ENCODE data around the gene SEC22A.

SEC22A gene

DNA sequence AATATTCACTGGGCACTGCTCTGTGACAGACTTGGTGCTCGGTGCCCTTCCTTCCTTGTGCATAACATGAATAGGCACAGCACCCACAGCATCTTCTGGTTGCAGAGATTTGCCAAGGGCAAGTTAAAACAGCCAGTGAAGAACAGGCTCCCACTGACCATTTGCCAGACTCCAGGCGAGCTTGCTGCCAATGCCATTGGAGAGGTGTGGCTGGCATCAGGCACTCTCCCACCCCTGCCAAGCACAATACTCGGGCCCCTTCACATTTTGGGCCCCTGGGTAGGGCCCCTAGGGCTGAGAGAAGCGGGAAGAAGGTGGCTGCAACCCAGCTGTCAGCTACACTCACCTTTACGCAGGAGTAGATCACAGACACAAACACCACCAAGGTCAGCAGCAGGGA is 112.1 kb downstream of the SEC22A start:
- H3K27me3 ChIP-seq (ENCODE audit: control insufficient read depth, insufficient read depth, low read length) = no peaks in the 10 kb centered on the region
- peaks cover 28% of the 10 kb centered on the region for H3K4me1 ChIP-seq (ENCODE audit: control insufficient read depth, insufficient read depth, low read length)
- peaks cover 2% of the 10 kb centered on the region for H3K36me3 ChIP-seq (ENCODE audit: control insufficient read depth, insufficient read depth, low read length)
- H3K4me3 ChIP-seq (ENCODE audit: low read depth, low read length) = peak overlapping the region; percentile 20
- peak overlapping the region; percentile 74 for H3K9ac ChIP-seq (ENCODE audit: low read depth, low read length)
- no peaks in the 10 kb centered on the region for H3K9me3 ChIP-seq (ENCODE audit: control insufficient read depth, insufficient read depth, low read length)

DNA sequence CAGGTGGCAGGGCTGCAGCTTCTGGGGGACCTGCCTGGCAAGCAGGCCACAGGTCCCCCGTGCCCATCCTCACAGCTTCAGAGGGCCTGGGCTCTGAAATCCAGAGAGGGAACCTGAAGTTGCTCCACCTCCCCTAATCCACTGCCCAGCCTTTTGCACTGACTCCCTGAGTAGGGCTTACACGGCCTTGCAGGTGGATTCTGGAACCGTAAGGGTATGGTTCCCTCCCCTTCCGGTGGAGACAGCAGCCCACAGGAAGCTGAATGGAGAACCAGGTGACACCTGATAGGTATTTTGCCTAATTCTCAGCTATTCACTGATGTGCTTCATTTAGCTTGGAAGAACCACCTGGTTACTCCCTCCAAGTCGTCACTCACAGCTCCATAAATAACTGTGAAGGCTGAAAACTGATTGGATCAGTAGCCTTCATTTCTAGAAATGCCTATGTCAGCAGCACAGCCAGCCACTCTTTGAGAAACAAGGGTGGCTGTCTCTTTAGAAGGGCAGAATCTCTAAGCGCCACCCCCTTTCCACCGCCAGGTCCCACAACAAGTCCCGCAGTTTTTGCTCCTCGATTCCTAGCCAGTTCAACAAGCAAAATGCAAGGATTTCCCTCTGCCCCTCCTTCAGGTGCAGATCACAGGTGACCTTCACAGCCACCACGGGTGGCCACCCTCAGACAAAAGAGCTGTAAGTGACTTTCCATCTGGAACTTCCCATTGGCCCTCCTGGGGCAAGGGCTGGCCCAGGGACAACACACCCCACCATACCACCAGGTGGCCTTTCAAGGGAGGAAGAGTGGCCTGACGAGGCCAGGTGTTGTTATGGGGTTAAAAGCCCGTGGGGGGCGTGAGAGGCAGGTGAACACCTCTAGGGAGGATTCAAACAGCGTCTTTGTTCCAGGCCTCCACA is 112.9 kb downstream of the SEC22A start:
- Histone ChIP-seq H3K27me3 (ENCODE audit: control insufficient read depth, insufficient read depth, low read length) (no peaks in the 10 kb centered on the region), H3K4me3 (ENCODE audit: low read depth, low read length) (peak overlapping the region; percentile 20), H3K9ac (ENCODE audit: low read depth, low read length) (peak overlapping the region; percentile 74), H3K9me3 (ENCODE audit: control insufficient read depth, insufficient read depth, low read length) (no peaks in the 10 kb centered on the region), H3K4me1 (ENCODE audit: control insufficient read depth, insufficient read depth, low read length) (peaks cover 32% of the 10 kb centered on the region), H3K36me3 (ENCODE audit: control insufficient read depth, insufficient read depth, low read length) (peaks cover under 1% of the 10 kb centered on the region)

DNA sequence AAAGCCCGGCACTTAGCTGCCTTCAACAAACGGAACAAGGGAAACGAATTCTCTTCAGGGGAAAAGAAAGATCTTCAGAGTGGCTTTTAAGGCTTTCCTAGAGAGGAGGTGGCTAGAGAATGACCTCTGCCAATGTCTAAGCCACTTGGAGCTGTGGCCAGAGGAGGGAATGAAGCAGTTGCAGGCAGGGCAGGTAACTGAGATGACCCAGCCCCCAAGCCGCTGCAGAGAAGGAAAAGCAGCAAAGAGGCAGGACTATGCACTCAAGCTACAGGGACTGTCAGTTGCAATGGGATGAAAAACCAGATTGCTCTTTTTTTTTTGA is 113.5 kb downstream of the SEC22A start:
- peak overlapping the region; percentile 38 for H3K9ac ChIP-seq (ENCODE audit: low read depth, low read length)

DNA sequence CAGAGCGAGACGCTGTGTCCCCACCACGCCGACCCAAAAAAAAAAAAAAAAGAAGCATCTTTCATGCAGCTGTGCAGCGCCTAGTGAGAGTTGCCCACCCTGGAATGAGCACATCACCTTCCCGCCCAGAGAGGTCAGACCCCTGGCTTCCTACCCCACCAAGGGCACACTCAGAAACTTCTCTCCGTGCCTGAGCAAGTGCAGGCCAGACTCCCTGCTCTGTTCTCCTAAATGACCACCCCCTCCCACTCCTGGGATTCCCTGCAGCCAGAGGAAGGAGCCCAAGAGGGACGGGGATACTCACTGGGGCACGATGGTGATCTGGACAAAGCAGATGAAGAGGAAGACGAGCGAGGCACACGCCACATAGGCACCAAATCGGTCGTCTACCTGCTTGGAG is 116.0 kb downstream of the SEC22A start:
- H3K9ac ChIP-seq (ENCODE audit: low read depth, low read length) = no peak overlapping the region
- H3K4me3 ChIP-seq (ENCODE audit: low read depth, low read length) = no peak overlapping the region
- no peaks in the 10 kb centered on the region for H3K9me3 ChIP-seq (ENCODE audit: control insufficient read depth, insufficient read depth, low read length)
- H3K4me1 ChIP-seq (ENCODE audit: control insufficient read depth, insufficient read depth, low read length) = peaks cover 32% of the 10 kb centered on the region
- no peaks in the 10 kb centered on the region for H3K36me3 ChIP-seq (ENCODE audit: control insufficient read depth, insufficient read depth, low read length)
- H3K27me3 ChIP-seq (ENCODE audit: control insufficient read depth, insufficient read depth, low read length) = no peaks in the 10 kb centered on the region

More for the DNA sequence above, 113.5 kb downstream of the SEC22A start:
- H3K9me3 ChIP-seq (ENCODE audit: control insufficient read depth, insufficient read depth, low read length) = no peaks in the 10 kb centered on the region
- no peak overlapping the region for H3K4me3 ChIP-seq (ENCODE audit: low read depth, low read length)
- no peaks in the 10 kb centered on the region for H3K27me3 ChIP-seq (ENCODE audit: control insufficient read depth, insufficient read depth, low read length)
- peaks cover 34% of the 10 kb centered on the region for H3K4me1 ChIP-seq (ENCODE audit: control insufficient read depth, insufficient read depth, low read length)
- H3K36me3 ChIP-seq (ENCODE audit: control insufficient read depth, insufficient read depth, low read length) = no peaks in the 10 kb centered on the region

DNA sequence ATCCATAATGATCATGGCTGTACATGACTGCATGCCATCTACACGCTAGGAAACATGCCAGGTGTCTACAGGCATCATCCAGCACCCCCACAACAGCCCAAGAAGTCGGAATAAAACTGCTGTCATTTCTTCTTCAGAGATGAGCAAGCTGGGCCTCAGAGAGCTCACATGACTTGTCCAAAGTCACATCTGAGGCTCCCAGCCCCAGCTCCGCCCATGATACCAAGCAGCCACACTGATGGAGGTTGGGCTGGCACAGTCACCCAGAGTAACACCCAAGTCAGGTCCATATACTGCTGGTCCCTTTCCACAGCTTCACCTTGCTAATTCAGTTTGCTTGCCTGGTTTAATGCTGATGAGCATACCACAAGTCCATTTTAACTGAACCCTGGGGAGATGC is 116.6 kb downstream of the SEC22A start:
- Histone ChIP-seq H3K4me1 (ENCODE audit: control insufficient read depth, insufficient read depth, low read length) (peaks cover 32% of the 10 kb centered on the region), H3K9me3 (ENCODE audit: control insufficient read depth, insufficient read depth, low read length) (no peaks in the 10 kb centered on the region), H3K27me3 (ENCODE audit: control insufficient read depth, insufficient read depth, low read length) (no peaks in the 10 kb centered on the region), H3K4me3 (ENCODE audit: low read depth, low read length) (no peak overlapping the region), H3K9ac (ENCODE audit: low read depth, low read length) (no peak overlapping the region), H3K36me3 (ENCODE audit: control insufficient read depth, insufficient read depth, low read length) (no peaks in the 10 kb centered on the region)

DNA sequence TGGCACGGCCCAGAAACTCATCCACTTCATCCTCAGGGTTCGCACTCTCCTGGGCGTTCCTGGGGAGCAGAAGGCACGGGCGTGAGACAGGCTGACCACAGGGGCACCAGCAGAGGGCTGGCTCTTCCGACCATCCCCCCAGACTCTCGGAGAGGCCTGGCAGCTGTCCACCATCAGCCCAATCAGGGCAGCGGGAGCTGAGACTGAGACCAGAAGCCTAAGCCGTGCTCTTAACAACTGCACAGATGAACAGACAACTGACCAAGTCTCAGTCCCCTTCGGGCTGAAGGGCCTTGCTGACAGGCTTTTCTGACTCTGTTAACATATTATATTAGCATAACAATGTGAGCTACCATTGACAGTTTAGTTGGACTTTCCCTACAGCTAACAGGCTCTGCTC is 118.0 kb downstream of the SEC22A start:
- no peak overlapping the region for H3K4me3 ChIP-seq (ENCODE audit: low read depth, low read length)
- no peaks in the 10 kb centered on the region for H3K27me3 ChIP-seq (ENCODE audit: control insufficient read depth, insufficient read depth, low read length)
- no peaks in the 10 kb centered on the region for H3K36me3 ChIP-seq (ENCODE audit: control insufficient read depth, insufficient read depth, low read length)
- H3K9me3 ChIP-seq (ENCODE audit: control insufficient read depth, insufficient read depth, low read length) = no peaks in the 10 kb centered on the region
- peaks cover 24% of the 10 kb centered on the region for H3K4me1 ChIP-seq (ENCODE audit: control insufficient read depth, insufficient read depth, low read length)
- H3K9ac ChIP-seq (ENCODE audit: low read depth, low read length) = peak overlapping the region; percentile 26

DNA sequence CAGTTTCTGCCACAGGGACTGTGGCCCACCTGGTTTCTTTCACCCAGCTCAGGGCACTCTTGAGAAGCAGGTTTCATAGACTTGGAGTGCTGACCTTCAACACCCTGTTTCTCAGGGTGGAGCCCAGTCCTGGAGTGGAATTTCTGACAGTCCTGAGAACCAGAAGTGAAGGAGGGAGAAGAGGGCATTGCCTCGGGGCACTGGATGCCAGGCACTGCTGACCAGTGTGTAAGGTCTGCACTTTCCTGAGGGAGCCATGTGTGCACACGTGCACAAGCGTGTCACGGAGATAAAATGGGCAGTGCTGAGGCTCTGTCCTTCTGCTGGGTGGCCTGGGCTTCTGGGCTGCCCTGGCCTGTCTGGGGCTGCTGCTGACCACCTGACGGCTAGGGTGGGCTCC is 118.5 kb downstream of the SEC22A start:
- Histone ChIP-seq H3K4me1 (ENCODE audit: control insufficient read depth, insufficient read depth, low read length) (peaks cover 24% of the 10 kb centered on the region), H3K9me3 (ENCODE audit: control insufficient read depth, insufficient read depth, low read length) (no peaks in the 10 kb centered on the region), H3K36me3 (ENCODE audit: control insufficient read depth, insufficient read depth, low read length) (no peaks in the 10 kb centered on the region), H3K9ac (ENCODE audit: low read depth, low read length) (no peak overlapping the region), H3K4me3 (ENCODE audit: low read depth, low read length) (peak overlapping the region; percentile 3), H3K27me3 (ENCODE audit: control insufficient read depth, insufficient read depth, low read length) (no peaks in the 10 kb centered on the region)

DNA sequence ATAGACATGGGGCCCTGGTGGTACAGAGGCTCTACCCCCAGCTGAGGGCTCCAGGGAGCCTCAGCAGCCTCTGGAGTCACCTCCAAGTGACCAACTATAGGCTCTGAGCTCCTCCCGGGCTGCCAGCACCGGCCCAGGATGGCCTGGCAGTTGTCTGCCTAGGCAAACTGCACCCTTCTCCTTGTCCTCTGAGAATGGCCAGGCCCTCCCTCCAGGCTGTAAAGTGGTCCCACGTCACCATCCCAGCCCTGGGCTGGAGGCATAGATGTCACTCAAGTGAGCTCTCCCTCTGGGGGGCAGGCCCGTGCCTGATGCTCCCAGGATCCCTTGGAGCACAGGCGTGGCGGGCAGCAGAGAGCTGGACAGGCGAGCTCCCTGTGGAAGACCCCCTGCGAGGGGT is 120.1 kb downstream of the SEC22A start:
- H3K27me3 ChIP-seq (ENCODE audit: control insufficient read depth, insufficient read depth, low read length) = no peaks in the 10 kb centered on the region
- H3K9ac ChIP-seq (ENCODE audit: low read depth, low read length) = no peak overlapping the region
- no peaks in the 10 kb centered on the region for H3K9me3 ChIP-seq (ENCODE audit: control insufficient read depth, insufficient read depth, low read length)
- H3K36me3 ChIP-seq (ENCODE audit: control insufficient read depth, insufficient read depth, low read length) = no peaks in the 10 kb centered on the region
- peaks cover 12% of the 10 kb centered on the region for H3K4me1 ChIP-seq (ENCODE audit: control insufficient read depth, insufficient read depth, low read length)
- no peak overlapping the region for H3K4me3 ChIP-seq (ENCODE audit: low read depth, low read length)

DNA sequence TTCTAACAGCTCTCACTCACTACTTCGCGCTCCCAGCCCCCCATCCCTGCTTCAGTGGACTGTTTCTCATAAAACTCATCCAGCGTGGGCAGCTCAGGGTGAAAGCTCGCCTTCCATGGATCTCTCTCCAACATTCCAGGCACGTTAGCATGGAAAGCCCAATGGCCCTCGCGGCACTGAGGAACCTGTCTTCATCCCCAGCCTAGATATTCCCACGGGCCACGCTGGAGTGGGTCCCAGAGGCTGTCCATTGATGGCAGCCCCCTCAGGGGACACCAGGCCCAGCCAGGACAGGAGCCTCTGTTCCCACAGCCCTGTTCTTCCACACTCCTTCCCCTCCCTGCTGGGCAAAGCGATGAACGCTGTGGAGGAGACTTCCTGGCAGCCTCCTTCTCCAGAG is 121.1 kb downstream of the SEC22A start:
- H3K4me1 ChIP-seq (ENCODE audit: control insufficient read depth, insufficient read depth, low read length) = peaks cover 12% of the 10 kb centered on the region
- no peaks in the 10 kb centered on the region for H3K27me3 ChIP-seq (ENCODE audit: control insufficient read depth, insufficient read depth, low read length)
- no peaks in the 10 kb centered on the region for H3K9me3 ChIP-seq (ENCODE audit: control insufficient read depth, insufficient read depth, low read length)

More for the DNA sequence above, 121.1 kb downstream of the SEC22A start:
- H3K36me3 ChIP-seq (ENCODE audit: control insufficient read depth, insufficient read depth, low read length) = no peaks in the 10 kb centered on the region
- no peak overlapping the region for H3K4me3 ChIP-seq (ENCODE audit: low read depth, low read length)
- H3K9ac ChIP-seq (ENCODE audit: low read depth, low read length) = no peak overlapping the region
